IPS-20b (cell line): Measurements from ENCODE around the gene ULK4.

Experiments
- H3K27ac ChIP-seq: one replicate; pipeline ENCODE4 v1.5.1; 2013; ENCODE audit warnings: low read length
- H3K27me3 ChIP-seq: 2 replicates; pipeline ENCODE4 v1.6.1; 2013; ENCODE audit warnings: mild to moderate bottlenecking, low read length, inconsistent platforms; ENCODE audit not compliant: insufficient read depth
- H3K36me3 ChIP-seq: 2 replicates; pipeline ENCODE4 v1.6.1; 2013; ENCODE audit warnings: low read depth, mild to moderate bottlenecking, inconsistent platforms, low read length, moderate library complexity; ENCODE audit not compliant: insufficient read depth
- H3K4me1 ChIP-seq: 2 replicates; pipeline ENCODE4 v1.6.1; 2013; ENCODE audit warnings: mild to moderate bottlenecking, control low read depth, inconsistent platforms, low read length, moderate library complexity; ENCODE audit not compliant: insufficient read depth
- H3K4me3 ChIP-seq: 2 replicates; pipeline ENCODE4 v1.5.1; 2013; ENCODE audit warnings: mild to moderate bottlenecking, low read length, inconsistent platforms
- H3K9ac ChIP-seq: 2 replicates; pipeline ENCODE4 v1.6.1; 2013; ENCODE audit warnings: low read depth, mild to moderate bottlenecking, inconsistent platforms, low read length, moderate library complexity
- H3K9me3 ChIP-seq: 2 replicates; pipeline ENCODE4 v1.6.1; 2013; ENCODE audit warnings: mild to moderate bottlenecking, low read depth, low read length, inconsistent platforms; ENCODE audit not compliant: insufficient read depth

The ULK4 gene

DNA sequence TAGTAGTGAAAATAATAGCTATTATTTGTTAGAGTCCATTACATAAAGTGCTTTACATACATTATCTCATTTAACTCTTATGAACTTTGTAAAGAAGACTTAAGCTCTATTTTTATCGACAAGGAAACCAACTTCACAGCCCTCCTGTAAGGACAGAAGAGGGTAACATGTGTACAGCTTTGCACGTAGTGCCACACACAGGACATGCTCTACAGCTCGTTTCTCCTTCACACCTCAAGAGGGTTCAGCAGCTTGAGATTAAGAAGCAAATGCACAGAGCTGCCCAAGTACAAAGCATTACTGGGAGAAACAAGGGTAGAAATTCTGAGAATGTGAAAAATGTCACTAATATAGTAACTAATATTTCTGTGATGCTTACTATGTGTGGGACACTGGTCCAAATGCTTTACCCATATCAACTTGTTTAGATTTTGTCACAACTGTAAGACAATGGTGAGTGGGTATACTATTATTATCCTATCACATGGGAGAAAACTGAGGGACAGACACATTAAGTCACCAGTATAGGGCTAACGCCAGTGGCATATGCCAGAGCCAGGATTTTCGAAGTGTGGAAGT, 434.8 kb downstream of the ULK4 start:
- Histone ChIP-seq H3K27me3 (no peaks in the 10 kb centered on the region), H3K4me1 (no peaks in the 10 kb centered on the region)

DNA sequence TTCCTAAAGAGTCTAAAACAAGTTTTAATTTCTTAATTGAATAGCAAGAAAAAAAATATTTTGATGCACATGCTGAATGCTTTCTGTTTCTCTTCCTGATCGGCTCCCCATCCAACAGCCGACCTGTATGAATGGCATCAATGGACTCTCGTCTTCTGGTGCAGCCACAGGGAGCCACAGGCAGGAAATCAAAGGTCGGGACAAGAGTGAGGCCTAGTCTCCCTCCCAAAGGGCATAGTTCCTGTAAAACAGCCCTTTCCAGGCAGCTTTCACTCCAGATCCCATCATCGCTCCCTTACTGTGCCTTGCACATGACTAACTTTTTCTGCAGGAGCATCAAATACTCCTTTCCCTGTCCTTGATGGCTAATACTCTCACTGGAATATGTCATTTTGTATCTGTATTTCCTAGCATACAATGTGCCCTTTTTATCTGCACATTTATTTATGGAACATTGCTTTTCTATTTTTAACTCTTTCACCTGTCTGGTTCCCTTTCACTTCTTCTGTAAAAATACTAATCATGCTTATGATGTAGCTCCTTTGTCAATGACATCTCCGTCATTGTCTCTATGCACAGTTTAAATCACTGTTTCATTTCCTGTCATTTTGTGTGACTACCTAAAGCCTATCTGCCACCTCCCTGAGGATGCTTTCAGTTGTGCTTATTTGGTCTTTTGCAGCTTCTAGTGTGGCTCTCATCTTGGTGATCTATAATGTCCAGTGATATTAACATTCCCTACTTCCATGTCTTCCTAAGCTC, 436.4 kb downstream of the ULK4 start:
- Histone ChIP-seq H3K27me3 (no peaks in the 10 kb centered on the region), H3K4me3 (no peak overlapping the region), H3K36me3 (no peaks in the 10 kb centered on the region), H3K9me3 (no peaks in the 10 kb centered on the region), H3K4me1 (no peaks in the 10 kb centered on the region), H3K9ac (no peak overlapping the region), H3K27ac (no peak overlapping the region)

More for the DNA sequence above, 434.8 kb downstream of the ULK4 start:
- Histone ChIP-seq H3K27ac (no peak overlapping the region), H3K4me3 (no peak overlapping the region), H3K9ac (no peak overlapping the region), H3K9me3 (no peaks in the 10 kb centered on the region), H3K36me3 (no peaks in the 10 kb centered on the region)

DNA sequence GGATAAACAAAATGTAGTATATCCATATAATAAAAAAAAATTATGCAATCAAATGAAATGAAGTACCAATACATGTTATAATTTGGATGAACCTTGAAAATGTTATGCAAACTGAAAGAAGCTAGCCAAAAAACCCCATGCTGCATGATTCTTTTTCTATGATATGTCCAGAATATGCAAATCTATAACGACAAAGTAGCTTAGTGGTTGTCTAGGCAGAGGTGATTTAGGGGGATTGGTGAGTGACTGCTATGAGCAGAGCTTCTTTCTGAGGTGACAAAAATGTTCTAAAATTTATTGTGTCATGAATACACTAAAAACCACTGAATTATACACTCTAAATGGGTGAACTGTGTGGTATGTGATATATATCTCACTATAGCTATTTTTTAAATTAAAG, 438.0 kb downstream of the ULK4 start:
- Histone ChIP-seq H3K9ac (no peak overlapping the region), H3K36me3 (no peaks in the 10 kb centered on the region), H3K27me3 (no peaks in the 10 kb centered on the region), H3K27ac (no peak overlapping the region), H3K9me3 (no peaks in the 10 kb centered on the region), H3K4me1 (no peaks in the 10 kb centered on the region), H3K4me3 (no peak overlapping the region)

DNA sequence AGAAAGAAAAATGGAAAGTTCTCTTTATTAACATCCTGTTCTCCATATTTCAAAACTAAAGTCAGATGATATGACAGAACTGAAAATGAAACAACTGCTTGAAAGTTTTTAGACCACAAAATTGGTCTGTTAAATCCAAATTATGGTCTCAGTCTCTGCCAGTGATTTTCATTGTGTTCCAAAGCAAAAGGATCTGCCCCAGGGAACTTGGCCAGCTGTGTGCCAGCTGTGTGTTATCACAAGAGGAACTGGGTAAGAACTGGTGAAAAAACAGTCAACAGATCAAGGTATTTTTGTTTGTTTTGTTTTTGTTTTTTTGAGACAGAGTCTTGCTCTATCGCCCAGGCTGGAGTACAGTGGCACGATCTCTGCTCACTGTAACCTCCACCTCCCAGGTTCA, 439.3 kb downstream of the ULK4 start:
- H3K9me3 ChIP-seq, result no peaks in the 10 kb centered on the region

DNA sequence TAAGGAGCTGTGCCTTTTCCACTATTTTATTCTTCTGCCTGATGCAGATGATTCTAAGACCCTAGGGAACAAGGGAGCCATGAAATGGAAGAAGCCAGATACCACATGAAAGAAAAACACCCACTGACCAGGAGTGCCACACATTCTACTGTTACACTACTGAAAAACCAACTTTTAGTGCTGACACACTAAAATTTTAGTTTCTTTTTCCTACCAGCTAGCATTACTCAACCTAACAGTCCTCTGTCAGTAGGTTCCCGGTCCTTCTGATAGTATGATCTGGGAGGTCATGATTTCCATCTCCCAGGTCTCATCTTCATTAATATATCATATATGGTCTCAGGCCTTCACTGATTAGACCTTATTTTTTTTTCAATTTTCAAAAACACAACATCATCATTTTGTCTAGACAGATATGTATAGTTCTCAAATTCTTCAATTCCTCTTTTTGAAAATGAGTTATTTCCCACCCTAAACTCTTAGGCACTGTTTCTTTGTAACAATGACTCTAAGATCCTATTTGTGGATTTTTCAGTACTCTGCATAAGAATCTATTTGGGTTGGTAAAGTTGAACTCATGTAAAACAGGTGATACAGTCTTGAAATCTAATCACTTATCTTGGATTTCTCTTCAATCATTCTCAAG, 440.8 kb downstream of the ULK4 start:
- no peaks in the 10 kb centered on the region for H3K27me3 ChIP-seq
- no peaks in the 10 kb centered on the region for H3K9me3 ChIP-seq
- no peak overlapping the region for H3K4me3 ChIP-seq
- H3K27ac ChIP-seq, result no peak overlapping the region
- no peak overlapping the region for H3K9ac ChIP-seq
- H3K36me3 ChIP-seq, result no peaks in the 10 kb centered on the region
- no peaks in the 10 kb centered on the region for H3K4me1 ChIP-seq

More for the DNA sequence above, 439.3 kb downstream of the ULK4 start:
- Histone ChIP-seq H3K36me3 (no peaks in the 10 kb centered on the region), H3K4me1 (no peaks in the 10 kb centered on the region), H3K4me3 (no peak overlapping the region), H3K9ac (no peak overlapping the region), H3K27me3 (no peaks in the 10 kb centered on the region), H3K27ac (no peak overlapping the region)

DNA sequence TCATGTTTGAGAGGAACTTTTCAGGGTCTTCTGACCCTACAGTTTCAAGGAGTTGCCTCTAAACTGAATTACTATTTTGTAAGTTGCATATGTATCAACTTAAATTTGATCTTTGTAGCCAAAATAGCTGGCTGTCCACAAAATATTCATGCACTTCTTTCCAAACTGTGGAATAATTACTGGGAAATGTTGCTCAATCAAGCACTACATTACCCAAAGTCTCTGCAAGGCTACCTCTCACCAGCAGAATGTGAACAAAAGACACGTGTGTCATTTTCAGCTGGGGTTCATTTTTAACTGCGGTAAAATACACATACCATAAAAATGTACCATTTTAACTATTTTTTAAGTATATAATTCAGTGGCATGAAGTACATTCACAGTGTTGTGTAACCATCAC, 442.2 kb downstream of the ULK4 start:
- H3K9me3 ChIP-seq, result no peaks in the 10 kb centered on the region
- no peaks in the 10 kb centered on the region for H3K27me3 ChIP-seq
- H3K36me3 ChIP-seq, result no peaks in the 10 kb centered on the region
- no peak overlapping the region for H3K4me3 ChIP-seq
- H3K4me1 ChIP-seq, result no peaks in the 10 kb centered on the region
- H3K9ac ChIP-seq, result no peak overlapping the region
- no peak overlapping the region for H3K27ac ChIP-seq

DNA sequence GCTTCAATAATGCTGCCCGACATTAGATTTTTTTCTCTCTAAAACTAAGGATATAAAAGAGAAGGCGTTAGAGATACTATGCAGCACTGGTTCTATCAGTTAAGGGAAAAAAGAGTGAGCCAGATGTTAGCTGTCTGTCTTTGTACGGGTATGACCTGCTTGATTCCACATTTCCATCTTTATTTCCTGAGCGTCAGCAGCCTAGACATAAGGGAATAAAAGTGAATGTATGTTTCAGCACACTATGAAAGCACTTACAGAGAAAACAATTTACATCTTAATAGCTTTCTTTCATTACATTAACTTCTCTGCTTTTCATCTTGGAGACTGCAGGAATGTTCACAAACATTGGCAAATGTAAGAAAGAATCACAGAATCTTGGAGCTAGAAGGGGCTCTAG, 443.3 kb downstream of the ULK4 start:
- no peaks in the 10 kb centered on the region for H3K9me3 ChIP-seq
- no peaks in the 10 kb centered on the region for H3K27me3 ChIP-seq
- H3K9ac ChIP-seq, result no peak overlapping the region
- no peak overlapping the region for H3K27ac ChIP-seq
- no peaks in the 10 kb centered on the region for H3K36me3 ChIP-seq
- no peaks in the 10 kb centered on the region for H3K4me1 ChIP-seq
- no peak overlapping the region for H3K4me3 ChIP-seq

DNA sequence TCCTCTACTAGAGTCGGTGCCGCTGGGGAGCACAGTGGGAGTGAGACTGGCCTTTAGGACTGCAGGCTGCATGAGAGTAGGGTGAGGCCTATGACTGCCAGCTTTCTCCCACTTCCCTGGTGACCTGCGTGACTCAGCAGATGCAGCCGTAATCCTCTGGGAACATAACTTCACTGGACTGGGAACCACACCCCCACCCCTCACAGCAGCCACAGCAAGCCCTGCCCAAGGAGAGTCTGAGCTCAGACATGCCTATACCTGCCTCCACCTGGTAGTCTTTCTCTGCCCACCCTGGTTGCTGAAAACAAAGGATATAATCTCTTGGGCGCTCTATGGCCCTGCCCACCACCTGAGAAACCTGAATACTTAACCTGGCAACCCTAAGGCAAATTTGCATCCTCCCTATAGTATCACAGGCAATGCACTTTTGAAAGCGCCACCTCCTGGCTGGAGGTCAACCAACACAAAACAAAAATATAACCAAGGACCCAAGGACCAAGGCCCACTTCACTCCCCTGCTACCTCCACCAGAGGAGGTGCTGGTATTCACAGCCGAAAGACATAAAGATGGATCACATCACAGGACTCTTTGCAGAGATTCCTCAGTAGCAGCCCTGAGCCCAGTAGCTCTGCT, 453.7 kb downstream of the ULK4 start:
- no peaks in the 10 kb centered on the region for H3K9me3 ChIP-seq
- H3K9ac ChIP-seq, result no peak overlapping the region
- H3K36me3 ChIP-seq, result no peaks in the 10 kb centered on the region
- H3K4me1 ChIP-seq, result no peaks in the 10 kb centered on the region
- H3K27me3 ChIP-seq, result no peaks in the 10 kb centered on the region
- H3K4me3 ChIP-seq, result no peak overlapping the region
- no peak overlapping the region for H3K27ac ChIP-seq

DNA sequence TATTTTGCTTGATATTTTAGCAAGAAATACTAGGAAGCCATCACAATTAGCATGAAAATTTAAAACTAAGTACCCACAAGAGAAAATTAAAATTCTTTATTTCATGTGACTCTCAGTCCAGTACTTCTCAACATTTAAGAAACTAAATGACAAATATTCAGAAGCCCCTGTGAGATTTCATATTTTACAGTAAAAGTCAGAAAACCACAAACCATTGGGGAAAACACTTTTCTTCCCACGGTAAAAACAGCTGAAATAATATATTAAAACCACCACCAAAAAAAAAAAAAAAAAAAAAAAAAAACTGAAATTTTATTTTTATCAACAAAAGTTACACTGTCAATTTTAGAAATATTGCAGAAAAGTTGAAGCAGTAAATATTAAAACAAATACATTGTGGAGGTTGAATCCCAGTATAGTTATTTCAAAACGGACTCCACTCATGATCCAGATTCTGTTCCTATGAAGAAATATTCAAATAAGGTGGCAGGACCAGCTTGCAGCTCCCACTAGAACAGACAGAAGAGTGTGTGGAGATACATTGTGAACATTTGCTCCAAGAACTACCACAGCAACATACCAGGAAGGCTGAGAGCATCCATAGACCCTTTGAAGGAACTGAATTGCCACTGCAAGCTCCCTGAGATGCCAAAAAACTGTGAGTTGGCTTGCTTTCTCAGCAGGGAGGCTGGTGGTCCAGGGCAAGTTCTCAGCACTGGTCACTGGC, 454.4 kb downstream of the ULK4 start:
- H3K4me1 ChIP-seq, result no peaks in the 10 kb centered on the region
- no peak overlapping the region for H3K27ac ChIP-seq
- no peaks in the 10 kb centered on the region for H3K27me3 ChIP-seq
- no peak overlapping the region for H3K4me3 ChIP-seq
- no peak overlapping the region for H3K9ac ChIP-seq
- no peaks in the 10 kb centered on the region for H3K36me3 ChIP-seq
- H3K9me3 ChIP-seq, result no peaks in the 10 kb centered on the region

DNA sequence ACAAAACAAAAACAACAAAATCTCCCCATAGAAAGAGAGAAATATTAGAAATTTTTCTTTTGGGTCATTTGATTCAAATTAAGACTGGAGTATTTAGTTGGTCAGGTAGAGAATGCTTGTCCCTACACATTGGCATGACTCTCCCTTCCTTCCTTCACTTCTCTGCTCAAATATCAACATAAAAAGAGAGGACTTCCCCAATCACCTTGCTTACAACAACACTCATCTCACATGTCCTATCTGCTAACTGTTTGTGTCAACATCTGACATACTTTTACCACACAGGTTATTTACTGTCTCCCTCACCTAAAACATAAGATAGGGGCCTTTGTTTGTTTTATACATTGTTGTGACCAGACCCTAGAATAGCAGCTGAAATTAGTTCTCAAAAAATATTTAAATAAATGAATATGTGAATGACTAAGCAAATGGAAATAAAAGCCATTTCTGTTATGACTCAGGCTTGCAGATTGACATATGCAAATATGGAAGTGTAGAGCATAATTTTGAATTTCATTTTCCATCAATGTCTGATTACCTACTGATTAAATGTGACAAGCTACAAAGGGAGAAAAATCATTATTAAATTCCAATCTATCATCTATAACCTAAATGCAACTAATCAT, 457.8 kb downstream of the ULK4 start:
- H3K27me3 ChIP-seq, result no peaks in the 10 kb centered on the region
- no peaks in the 10 kb centered on the region for H3K4me1 ChIP-seq
- H3K4me3 ChIP-seq, result no peak overlapping the region
- H3K9ac ChIP-seq, result no peak overlapping the region
- H3K27ac ChIP-seq, result no peak overlapping the region
- no peaks in the 10 kb centered on the region for H3K36me3 ChIP-seq
- no peaks in the 10 kb centered on the region; the same call in 1 of the 2 replicates for H3K9me3 ChIP-seq

DNA sequence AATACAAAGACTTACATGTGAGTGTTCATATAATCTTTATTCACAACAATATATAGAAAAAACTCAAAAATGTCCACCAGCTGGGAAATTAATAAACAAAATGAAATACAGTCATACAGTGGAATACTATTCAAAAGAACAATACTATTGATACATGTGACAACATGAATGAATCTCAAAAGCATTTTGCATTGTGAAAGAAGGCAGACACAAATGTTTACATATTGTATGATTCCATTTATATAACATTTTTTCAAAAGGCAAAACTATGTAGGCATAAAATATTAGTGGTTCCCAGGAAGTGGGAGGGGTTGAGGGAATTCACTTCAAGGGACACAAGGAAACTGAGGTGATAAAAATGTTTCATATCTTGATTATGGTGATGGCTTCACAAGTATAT, 459.4 kb downstream of the ULK4 start:
- Histone ChIP-seq H3K36me3 (no peaks in the 10 kb centered on the region), H3K9ac (no peak overlapping the region), H3K27ac (no peak overlapping the region), H3K4me1 (no peaks in the 10 kb centered on the region), H3K9me3 (no peaks in the 10 kb centered on the region; the same call in 1 of the 2 replicates), H3K27me3 (no peaks in the 10 kb centered on the region), H3K4me3 (no peak overlapping the region)
